Measurements from ENCODE around the gene MCRIP2.
A peak's percentile ranks its signal among the peaks of the same experiment; 100 is the strongest.

The MCRIP2 gene

DNA sequence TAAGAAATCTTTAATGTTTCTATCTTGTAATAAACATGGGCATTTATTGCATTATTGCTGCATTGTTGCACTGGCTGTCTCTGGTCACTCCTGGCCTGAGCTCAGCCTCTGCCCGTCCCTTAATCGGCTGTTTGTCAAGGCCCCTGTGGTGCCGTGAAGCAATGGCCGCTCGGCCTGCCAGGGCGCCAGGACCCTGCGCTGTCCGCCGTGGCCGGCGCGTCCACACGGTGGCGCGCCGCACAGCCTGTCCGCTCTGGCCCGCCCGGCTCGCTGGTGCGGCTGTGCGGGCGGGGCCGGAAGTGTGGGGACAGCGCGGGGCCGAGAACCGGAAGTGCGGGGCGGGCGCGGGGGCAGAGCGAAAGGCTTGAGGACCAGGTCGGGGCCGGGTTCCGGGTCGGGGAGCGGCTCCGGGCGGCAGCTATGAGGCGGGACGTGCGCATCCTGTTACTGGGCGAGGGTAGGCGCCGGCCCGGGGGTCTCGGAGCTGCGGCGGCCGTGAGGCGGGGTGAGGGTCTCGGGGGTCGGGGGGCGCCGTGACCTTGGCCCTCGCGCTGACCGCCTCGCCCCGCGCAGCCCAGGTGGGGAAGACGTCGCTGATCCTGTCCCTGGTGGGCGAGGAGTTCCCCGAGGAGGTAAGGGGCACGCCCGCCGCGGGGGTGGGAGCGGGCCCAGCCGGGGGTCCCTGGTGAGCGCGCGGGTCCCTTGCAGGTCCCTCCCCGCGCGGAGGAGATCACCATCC lies 26.3 kb downstream of the MCRIP2 start, which contains the start of gene RHOT2:
TSS of gene RHOT2 (plus strand) at position 353 of the 739 bp plus-strand sequence. CDS start at position 421, 68 bp downstream.
- DNase-seq (ENCODE audit: low read depth) = peak; percentile 39
- TF ChIP-seq CTCF (conservative IDR thresholded peaks at IDR 0.05; ENCODE audit: low read depth, low read length) = peak; percentile 60
- H3K4me3 ChIP-seq (ENCODE audit: low read length) = peak within 1 kb of the TSS; percentile 82

GRCh38 chr16:668519-669171 lies 27.0 kb downstream of the MCRIP2 start:
- DNase-seq (ENCODE audit: low read depth) = no peak
- no peak for TF ChIP-seq CTCF (conservative IDR thresholded peaks at IDR 0.05; ENCODE audit: low read depth, low read length)
- peak overlapping the region; percentile 82 for H3K4me3 ChIP-seq (ENCODE audit: low read length)

GRCh38 chr16:669666-670065 lies 28.0 kb downstream of the MCRIP2 start:
- no peak for DNase-seq (ENCODE audit: low read depth)
- no peak for TF ChIP-seq CTCF (conservative IDR thresholded peaks at IDR 0.05; ENCODE audit: low read depth, low read length)
- H3K4me3 ChIP-seq (ENCODE audit: low read length) = no peak overlapping the region

DNA sequence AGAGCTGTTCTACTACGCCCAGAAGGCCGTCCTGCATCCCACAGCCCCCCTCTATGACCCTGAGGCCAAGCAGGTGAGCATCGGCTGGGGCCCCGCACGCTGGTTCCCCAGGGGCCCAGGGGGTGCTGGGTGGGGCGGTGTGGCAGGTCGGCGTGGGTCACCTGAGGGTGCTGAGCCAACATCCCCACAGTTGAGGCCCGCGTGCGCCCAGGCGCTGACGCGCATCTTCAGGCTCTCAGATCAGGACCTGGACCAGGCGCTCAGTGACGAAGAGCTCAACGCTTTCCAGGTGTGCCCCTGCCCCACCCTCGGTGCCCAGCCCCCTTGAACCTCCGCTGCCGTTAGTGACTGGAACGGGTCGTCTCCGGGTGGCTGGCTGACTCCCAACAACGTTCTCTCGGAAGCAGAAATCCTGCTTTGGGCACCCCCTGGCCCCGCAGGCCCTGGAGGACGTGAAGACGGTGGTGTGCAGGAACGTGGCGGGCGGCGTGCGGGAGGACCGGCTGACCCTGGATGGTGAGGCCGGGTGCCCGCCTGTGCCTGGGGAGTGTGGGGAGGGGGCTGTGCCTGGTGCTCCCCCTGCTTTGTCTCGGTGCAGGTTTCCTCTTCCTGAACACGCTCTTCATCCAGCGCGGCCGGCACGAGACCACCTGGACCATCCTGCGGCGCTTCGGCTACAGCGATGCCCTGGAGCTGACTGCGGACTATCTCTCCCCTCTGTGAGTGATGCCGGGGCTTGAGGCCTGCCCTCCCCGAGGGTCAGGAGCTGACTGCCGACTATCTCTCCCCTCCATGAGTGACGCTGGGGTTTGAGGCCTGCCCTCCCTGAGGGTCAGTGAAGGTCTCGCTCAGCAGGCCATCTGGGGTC lies 29.1 kb downstream of the MCRIP2 start:
- H3K4me3 ChIP-seq (ENCODE audit: low read length) = no peak overlapping the region
- TF ChIP-seq CTCF (conservative IDR thresholded peaks at IDR 0.05; ENCODE audit: low read depth, low read length) = no peak
- DNase-seq (ENCODE audit: low read depth) = no peak

DNA sequence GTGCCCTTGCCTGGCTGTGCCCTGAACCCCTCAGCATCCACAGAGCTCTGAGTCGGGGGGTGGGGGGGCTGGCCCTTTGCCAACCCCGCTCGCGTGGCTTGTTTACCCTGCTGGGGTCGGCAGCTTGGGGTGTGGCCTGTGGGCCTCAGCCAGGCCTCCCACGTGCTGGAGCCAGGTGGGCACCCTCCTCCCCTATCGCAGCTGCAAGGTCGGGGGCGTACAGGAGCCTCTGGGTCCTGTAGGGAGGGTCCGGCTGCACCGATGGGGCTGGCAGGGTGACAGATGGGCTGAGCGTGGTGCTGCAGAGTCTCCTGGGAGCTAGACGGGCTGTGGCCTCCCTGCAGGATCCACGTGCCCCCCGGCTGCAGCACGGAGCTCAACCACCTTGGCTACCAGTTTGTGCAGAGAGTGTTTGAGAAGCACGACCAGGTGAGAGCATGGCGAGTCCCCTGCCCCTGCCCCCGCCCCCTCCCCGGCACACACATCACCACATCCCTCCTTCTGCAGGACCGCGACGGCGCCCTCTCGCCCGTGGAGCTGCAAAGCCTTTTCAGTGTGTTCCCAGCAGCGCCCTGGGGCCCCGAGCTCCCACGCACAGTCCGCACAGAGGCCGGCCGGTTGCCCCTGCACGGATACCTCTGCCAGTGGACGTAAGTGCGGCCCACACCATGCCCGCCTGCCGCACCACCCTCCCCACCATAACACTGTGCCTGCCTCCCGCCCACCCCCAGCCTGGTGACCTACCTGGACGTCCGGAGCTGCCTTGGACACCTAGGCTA lies 29.9 kb downstream of the MCRIP2 start:
- DNase-seq (ENCODE audit: low read depth) = no peak
- no peak overlapping the region for H3K4me3 ChIP-seq (ENCODE audit: low read length)
- TF ChIP-seq CTCF (conservative IDR thresholded peaks at IDR 0.05; ENCODE audit: low read depth, low read length) = no peak

DNA sequence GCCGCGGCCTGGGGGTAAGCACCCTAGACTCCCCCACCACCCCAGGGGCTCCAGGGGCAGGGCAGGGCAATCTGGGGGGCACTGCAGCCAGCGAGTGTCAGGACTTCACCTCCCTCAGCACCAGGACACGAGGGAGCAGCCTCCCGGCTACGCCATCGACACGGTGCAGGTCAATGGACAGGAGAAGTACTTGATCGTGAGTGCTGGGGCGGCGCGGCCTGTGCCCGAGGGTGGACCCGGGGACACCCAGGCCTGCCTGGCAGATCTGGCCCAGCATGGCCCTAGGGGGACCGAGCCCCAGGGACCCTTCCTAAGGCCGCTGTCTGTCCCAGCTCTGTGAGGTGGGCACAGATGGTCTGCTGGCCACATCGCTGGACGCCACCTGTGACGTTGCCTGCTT lies 30.7 kb downstream of the MCRIP2 start:
- H3K4me3 ChIP-seq (ENCODE audit: low read length) = no peak overlapping the region
- no peak for TF ChIP-seq CTCF (conservative IDR thresholded peaks at IDR 0.05; ENCODE audit: low read depth, low read length)
- no peak for DNase-seq (ENCODE audit: low read depth)

Measured in retinal pigment epithelial cell (primary cell).